IPS-20b (cell line): ENCODE measurements around the gene HOXB1.

Source experiments
- H3K27ac ChIP-seq: one replicate; pipeline ENCODE4 v1.5.1; 2013; ENCODE audit warnings: low read length
- H3K27me3 ChIP-seq: 2 replicates; pipeline ENCODE4 v1.6.1; 2013; ENCODE audit warnings: mild to moderate bottlenecking, low read length, inconsistent platforms; ENCODE audit not compliant: insufficient read depth
- H3K36me3 ChIP-seq: 2 replicates; pipeline ENCODE4 v1.6.1; 2013; ENCODE audit warnings: low read depth, mild to moderate bottlenecking, inconsistent platforms, low read length, moderate library complexity; ENCODE audit not compliant: insufficient read depth
- H3K4me1 ChIP-seq: 2 replicates; pipeline ENCODE4 v1.6.1; 2013; ENCODE audit warnings: mild to moderate bottlenecking, control low read depth, inconsistent platforms, low read length, moderate library complexity; ENCODE audit not compliant: insufficient read depth
- H3K4me3 ChIP-seq: 2 replicates; pipeline ENCODE4 v1.5.1; 2013; ENCODE audit warnings: mild to moderate bottlenecking, low read length, inconsistent platforms
- H3K9ac ChIP-seq: 2 replicates; pipeline ENCODE4 v1.6.1; 2013; ENCODE audit warnings: low read depth, mild to moderate bottlenecking, inconsistent platforms, low read length, moderate library complexity
- H3K9me3 ChIP-seq: 2 replicates; pipeline ENCODE4 v1.6.1; 2013; ENCODE audit warnings: mild to moderate bottlenecking, low read depth, low read length, inconsistent platforms; ENCODE audit not compliant: insufficient read depth

HOXB1 gene

GRCh38 chr17:48550502-48551213, 19.8 kb upstream of the HOXB1 start:
- no peaks in the 10 kb centered on the region for H3K36me3 ChIP-seq
- H3K27ac ChIP-seq, result no peak overlapping the region
- H3K4me3 ChIP-seq, result no peak overlapping the region
- no peak overlapping the region for H3K9ac ChIP-seq
- H3K9me3 ChIP-seq, result peaks cover 5% of the 10 kb centered on the region; the same call in 1 of the 2 replicates
- H3K27me3 ChIP-seq, result peaks cover 100% of the 10 kb centered on the region
- peaks cover 16% of the 10 kb centered on the region for H3K4me1 ChIP-seq

GRCh38 chr17:48549914-48550501, 19.2 kb upstream of the HOXB1 start:
- Histone ChIP-seq H3K9me3 (peaks cover 5% of the 10 kb centered on the region; the same call in 1 of the 2 replicates), H3K9ac (no peak overlapping the region), H3K4me1 (peaks cover 16% of the 10 kb centered on the region), H3K36me3 (no peaks in the 10 kb centered on the region), H3K4me3 (no peak overlapping the region), H3K27me3 (peaks cover 100% of the 10 kb centered on the region), H3K27ac (no peak overlapping the region)

GRCh38 chr17:48549281-48549630, 18.4 kb upstream of the HOXB1 start:
- Histone ChIP-seq H3K36me3 (no peaks in the 10 kb centered on the region), H3K4me3 (no peak overlapping the region), H3K4me1 (peaks cover 16% of the 10 kb centered on the region), H3K27me3 (peaks cover 100% of the 10 kb centered on the region), H3K9ac (no peak overlapping the region), H3K9me3 (peaks cover 5% of the 10 kb centered on the region; the same call in 1 of the 2 replicates), H3K27ac (no peak overlapping the region)

GRCh38 chr17:48548523-48549280, 17.9 kb upstream of the HOXB1 start:
- Histone ChIP-seq H3K4me3 (0 out of 2 replicates have a peak overlapping the region, but pooled peaks have one; percentile 11), H3K9ac (no peak overlapping the region), H3K27ac (no peak overlapping the region), H3K4me1 (peaks cover 18% of the 10 kb centered on the region), H3K27me3 (peaks cover 100% of the 10 kb centered on the region), H3K9me3 (peaks cover 5% of the 10 kb centered on the region; the same call in 1 of the 2 replicates), H3K36me3 (no peaks in the 10 kb centered on the region)

- H3K36me3 ChIP-seq, result no peaks in the 10 kb centered on the region
- no peak overlapping the region for H3K9ac ChIP-seq
- H3K9me3 ChIP-seq, result peaks cover 3% of the 10 kb centered on the region; the same call in 1 of the 2 replicates
- peaks cover 100% of the 10 kb centered on the region for H3K27me3 ChIP-seq
- H3K27ac ChIP-seq, result no peak overlapping the region
- H3K4me1 ChIP-seq, result peaks cover 18% of the 10 kb centered on the region
- H3K4me3 ChIP-seq, result no peak overlapping the region; the same call in 1 of the 2 replicates
These were observed 17.2 kb upstream of the HOXB1 start for GRCh38 chr17:48547808-48548522.

- Histone ChIP-seq H3K9ac (no peak overlapping the region), H3K4me3 (no peak overlapping the region; the same call in 1 of the 2 replicates), H3K27me3 (peaks cover 100% of the 10 kb centered on the region), H3K27ac (no peak overlapping the region), H3K4me1 (peaks cover 18% of the 10 kb centered on the region), H3K9me3 (peaks cover under 1% of the 10 kb centered on the region; the same call in 1 of the 2 replicates), H3K36me3 (no peaks in the 10 kb centered on the region)
These were observed 16.4 kb upstream of the HOXB1 start for GRCh38 chr17:48546924-48547807.

GRCh38 chr17:48546137-48546923, 15.5 kb upstream of the HOXB1 start:
- Histone ChIP-seq H3K36me3 (no peaks in the 10 kb centered on the region), H3K4me1 (peaks cover 18% of the 10 kb centered on the region), H3K27me3 (peaks cover 100% of the 10 kb centered on the region), H3K9ac (no peak overlapping the region), H3K9me3 (peaks cover 2% of the 10 kb centered on the region; the same call in 1 of the 2 replicates), H3K27ac (no peak overlapping the region), H3K4me3 (no peak overlapping the region)

- peaks cover 18% of the 10 kb centered on the region for H3K4me1 ChIP-seq
- H3K9ac ChIP-seq, result no peak overlapping the region
- H3K27ac ChIP-seq, result no peak overlapping the region
- peaks cover 100% of the 10 kb centered on the region for H3K27me3 ChIP-seq
- peaks cover 2% of the 10 kb centered on the region; the same call in 1 of the 2 replicates for H3K9me3 ChIP-seq
- no peak overlapping the region for H3K4me3 ChIP-seq
- no peaks in the 10 kb centered on the region for H3K36me3 ChIP-seq
These were observed 14.7 kb upstream of the HOXB1 start for GRCh38 chr17:48545539-48545938.

GRCh38 chr17:48545022-48545375, 14.2 kb upstream of the HOXB1 start, which contains the start of gene HOXB2:
Gene HOXB2 (minus strand): TSS chr17:48545109. CDS start chr17:48544911, 198 bp downstream.
- Histone ChIP-seq H3K27ac (no peak within 1 kb of the TSS), H3K36me3 (no peaks in the 10 kb centered on the region), H3K4me3 (peak within 1 kb of the TSS; percentile 20; the same call in 1 of the 2 replicates), H3K9ac (peak within 1 kb of the TSS; percentile 0; the same call in 1 of the 2 replicates), H3K27me3 (peaks cover 100% of the 10 kb centered on the region), H3K4me1 (peaks cover 18% of the 10 kb centered on the region), H3K9me3 (peaks cover 2% of the 10 kb centered on the region; the same call in 1 of the 2 replicates)
